Heart left ventricle (tissue), 16 donors: ENCODE data around the gene MMAA. TPM values are rescaled to one million over a fixed set of nuclear protein-coding genes. Genes with fewer than 3 reads are reported as not detected.
"Not testable (repeated sequence)": the region's sequence is repeated elsewhere in the genome, so short reads cannot be mapped to it uniquely, and the experiment has no call there.

Source experiments
- ATAC-seq, 4 donors: fragments of 200-7000 bp; cut with Tn5 transposase; one replicate each; pipeline ENCODE4 v1.9.1; 2020 to 2022; ENCODE audit warnings: moderate library complexity in 4 of 4, mild to moderate bottlenecking in 3 of 4, moderate number of reproducible peaks in 1 of 4
- DNase-seq, 5 donors: peaks; one replicate each; pipeline ENCODE4 v3.0.0-alpha.2; 2020
- H3K27ac ChIP-seq, 12 donors: fragments of 200-600 bp; sonication (generic) in 4 of 12; one replicate each; pipeline versions ENCODE4 v1.5.0 to v1.8.0; 2016 to 2022; ENCODE audit warnings: mild to moderate bottlenecking in 2 of 12
- H3K27me3 ChIP-seq, 9 donors: fragments of 200-600 bp; sonication (generic) in 2 of 9; one replicate each; pipeline versions ENCODE4 v1.5.1 to v1.8.0; 2016 to 2022; ENCODE audit warnings: mild to moderate bottlenecking in 3 of 9
- H3K36me3 ChIP-seq, 9 donors: fragments of 200-600 bp; sonication (generic) in 2 of 9; one replicate each; pipeline versions ENCODE4 v1.5.0 to v1.8.0; 2018 to 2022; ENCODE audit warnings: mild to moderate bottlenecking in 2 of 9
- H3K4me1 ChIP-seq, 12 donors: fragments of 200-600 bp; sonication (generic) in 4 of 12; one replicate each; pipeline versions ENCODE4 v1.5.0 to v1.8.0; 2016 to 2022; ENCODE audit warnings: mild to moderate bottlenecking in 3 of 12
- H3K4me3 ChIP-seq, 12 donors: fragments of 200-600 bp; sonication (generic) in 4 of 12; one replicate each; pipeline versions ENCODE4 v1.5.0 to v1.8.0; 2017 to 2022; ENCODE audit warnings: mild to moderate bottlenecking in 9 of 12, moderate library complexity in 4 of 12
- H3K9me3 ChIP-seq, 12 donors: fragments of 200-600 bp; sonication (generic) in 4 of 12; one replicate each; pipeline versions ENCODE4 v1.5.0 to v1.8.0; 2016 to 2022; ENCODE audit warnings: mild to moderate bottlenecking in 1 of 12
- POLR2A ChIP-seq, 2 donors: fragments of 450-650 bp; IDR thresholded peaks; one replicate each; pipeline ENCODE4 v1.6.1; 2017; ENCODE audit warnings: antibody characterized with exemption in 2 of 2, mild to moderate bottlenecking in 2 of 2, moderate library complexity in 2 of 2
- WGBS, 4 donors: extraction: QIAGEN DNeasy Blood & Tissue Kit in 2 of 4; methylation state at CpG; one replicate each; pipeline versions ENCODE4 v1.1.5 to v1.1.7; 2013 to 2018; 5-methylcytosine and 5-hydroxymethylcytosine counted together
- intact Hi-C, 10 donors: fragments of 100-400 bp; cut with DNase I; formaldehyde crosslinking; loops; one replicate each; pipeline versions ENCODE4 v1.11.1 to v1.14.2; 2022
- polyA plus RNA-seq, 2 donors: library from polyadenylated mRNA; stranded (reverse); fragments of 200-250 nt; gene quantifications; one replicate each; pipeline ENCODE4 v1.2.3, GENCODE V29; 2013
- total RNA-seq, 9 donors: library from RNA; depleted of rRNA in 2 of 9; stranded (reverse); fragments of >200 nt in 2 of 9; fragmentation: NEBNext Ultra II Directional in 3 of 9; extraction: Animal tissue kit (Norgen Biotek cat#: 25700) in 3 of 9; gene quantifications; one replicate each; pipeline versions ENCODE4 v1.1.0 to v1.2.4, GENCODE V29; 2016 to 2023
- TF ChIP-seq, protein P1 (sequence below), 12 donors: fragments of 200-600 bp; sonication (generic) in 4 of 12; IDR thresholded peaks; one replicate each; pipeline versions ENCODE4 v1.5.0 to v1.8.0; 2018 to 2022; ENCODE audit warnings: antibody characterized with exemption in 12 of 12, mild to moderate bottlenecking in 5 of 12
- donor health status: ischemic (EF 13 %, LVEDD 7.1; RV severe dilation, severe dysfunction).
- donor health status: healthy with polysubstance abuse.
- donor health status: DM: no; HTN: yes; CAD: no.
- donor health status: DM: no; HTN: no; CAD: no.
- donor health status: ischemic (EF 25% LVEDD 6.9; RV normal size, moderate dysfunction).
- donor health status: ischemic (EF 25% LVEDD 5.7; RV mildly dilated, moderate dysfunction).
- donor health status: healthy.
- donor health status: DM: yes; HTN: yes; CAD: no.
- donor health status: ischemic (EF 35%, LVEDD 5.7; RV mildly dilated, moderate dysfunction).
- donor health status: nonischemic (EF 11% LVEDD 7.7; RV severe dilation, severe dysfunction).
- donor health status: DM: yes; HTN: yes; CAD: no.
- donor health status: PGD.
- donor health status: ischemic (EF 29% LVEDD 5.4; RV normal size, mild dysfunction).
- donor health status: nonischemic (EF 23%, LVEDD 6.1; RV moderate dilation, normal function).

Gene MMAA
- total and polyA plus RNA-seq, 11 donors: 3.3 to 12.6 (median 7.7) TPM

DNA sequence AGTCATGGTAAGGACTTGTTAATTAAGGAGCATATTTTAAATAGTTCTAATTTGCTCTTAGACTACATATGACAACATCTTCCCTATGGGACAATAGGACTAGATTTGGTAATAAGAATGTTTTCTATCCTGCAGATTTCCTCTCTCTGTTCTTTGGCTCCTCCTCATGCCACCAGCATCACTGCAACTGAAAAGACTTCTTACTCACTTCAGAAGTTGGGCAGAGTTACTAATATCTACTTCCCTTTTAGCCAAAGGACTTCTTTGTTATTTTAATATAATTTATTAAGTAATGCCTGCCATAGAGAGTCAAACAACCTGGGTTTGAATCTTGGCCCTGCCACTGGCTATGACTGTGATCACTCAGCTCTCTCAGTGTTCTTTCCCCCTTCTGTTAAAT lies 16.4 kb downstream of the MMAA start:
- DNase-seq (no peak), ATAC-seq (no peak)
- TF ChIP-seq POLR2A (IDR thresholded peaks at IDR 0.05): no peak
- TF ChIP-seq, protein P1, sequence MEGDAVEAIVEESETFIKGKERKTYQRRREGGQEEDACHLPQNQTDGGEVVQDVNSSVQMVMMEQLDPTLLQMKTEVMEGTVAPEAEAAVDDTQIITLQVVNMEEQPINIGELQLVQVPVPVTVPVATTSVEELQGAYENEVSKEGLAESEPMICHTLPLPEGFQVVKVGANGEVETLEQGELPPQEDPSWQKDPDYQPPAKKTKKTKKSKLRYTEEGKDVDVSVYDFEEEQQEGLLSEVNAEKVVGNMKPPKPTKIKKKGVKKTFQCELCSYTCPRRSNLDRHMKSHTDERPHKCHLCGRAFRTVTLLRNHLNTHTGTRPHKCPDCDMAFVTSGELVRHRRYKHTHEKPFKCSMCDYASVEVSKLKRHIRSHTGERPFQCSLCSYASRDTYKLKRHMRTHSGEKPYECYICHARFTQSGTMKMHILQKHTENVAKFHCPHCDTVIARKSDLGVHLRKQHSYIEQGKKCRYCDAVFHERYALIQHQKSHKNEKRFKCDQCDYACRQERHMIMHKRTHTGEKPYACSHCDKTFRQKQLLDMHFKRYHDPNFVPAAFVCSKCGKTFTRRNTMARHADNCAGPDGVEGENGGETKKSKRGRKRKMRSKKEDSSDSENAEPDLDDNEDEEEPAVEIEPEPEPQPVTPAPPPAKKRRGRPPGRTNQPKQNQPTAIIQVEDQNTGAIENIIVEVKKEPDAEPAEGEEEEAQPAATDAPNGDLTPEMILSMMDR (IDR thresholded peaks at IDR 0.05): no peak
- H3K36me3 ChIP-seq: peaks cover 0 to 19% (median 7%) of the 10 kb centered on the region in 9 donors
- H3K4me3 ChIP-seq: no peak overlapping the region
- peaks cover 0 to 11% (median 4%) of the 10 kb centered on the region in 12 donors for H3K4me1 ChIP-seq
- no peaks in the 10 kb centered on the region for H3K27me3 ChIP-seq
- intact Hi-C loops: no loop called here
- no peak overlapping the region for H3K27ac ChIP-seq
- peaks cover 0 to 2% (median 0%) of the 10 kb centered on the region in 12 donors for H3K9me3 ChIP-seq

DNA sequence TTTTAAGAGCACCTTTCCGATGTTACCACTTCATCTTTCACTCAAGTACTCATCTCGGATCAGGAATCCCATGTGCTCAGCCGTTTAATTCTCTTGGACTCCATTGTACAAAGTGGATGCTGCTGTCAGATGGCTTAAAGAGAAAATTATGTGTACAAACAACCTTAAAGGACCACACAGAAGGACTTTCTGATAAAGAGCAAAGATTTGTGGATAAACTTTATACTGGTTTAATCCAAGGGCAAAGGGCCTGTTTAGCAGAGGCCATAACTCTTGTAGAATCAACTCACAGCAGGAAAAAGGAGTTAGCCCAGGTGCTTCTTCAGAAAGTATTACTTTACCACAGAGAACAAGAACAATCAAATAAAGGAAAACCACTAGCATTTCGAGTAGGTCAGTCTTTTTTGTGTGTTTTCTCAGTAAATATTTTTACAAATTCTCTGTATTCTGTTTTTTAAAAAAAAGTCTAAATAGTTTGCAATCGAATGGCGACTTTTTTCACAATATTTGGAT lies 20.1 kb downstream of the MMAA start:
- Histone ChIP-seq H3K9me3 (no peaks in the 10 kb centered on the region), H3K36me3 (peaks cover 0 to 39% (median 7%) of the 10 kb centered on the region in 9 donors), H3K4me3 (no peak overlapping the region), H3K27ac (no peak overlapping the region), H3K4me1 (peaks cover 0 to 11% (median 4%) of the 10 kb centered on the region in 12 donors), H3K27me3 (no peaks in the 10 kb centered on the region)
- DNase-seq (no peak), ATAC-seq (no peak)
- no peak for TF ChIP-seq POLR2A (IDR thresholded peaks at IDR 0.05)
- TF ChIP-seq, protein P1 (IDR thresholded peaks at IDR 0.05): no peak
- intact Hi-C loops: no loop called here
- WGBS, 4 donors: 90 to 96% (median 96%) methylated on average over 6 of the region's 6 CpGs

DNA sequence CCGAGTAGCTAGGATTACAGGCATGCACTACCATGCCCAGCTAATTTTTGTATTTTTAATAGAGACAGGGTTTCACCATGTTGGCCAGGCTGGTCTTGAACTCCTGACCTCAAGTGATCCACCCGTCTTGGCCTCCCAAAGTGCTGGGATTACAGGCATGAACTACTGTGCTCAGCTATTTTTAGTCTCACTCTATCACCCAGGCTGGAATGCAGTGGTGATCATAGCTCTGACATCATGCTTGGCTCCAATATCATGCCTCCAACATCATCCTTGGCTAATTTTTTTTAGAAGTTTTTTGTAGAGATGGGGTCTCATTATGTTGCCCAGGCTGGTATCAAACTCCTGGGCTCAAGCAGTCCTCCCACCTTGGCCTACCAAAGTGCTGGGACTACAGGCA lies 21.1 kb downstream of the MMAA start:
- Histone ChIP-seq H3K27ac (peak overlapping the region in 2 of 12 donors; percentile 25 to 38), H3K36me3 (peaks cover 0 to 45% (median 7%) of the 10 kb centered on the region in 9 donors), H3K4me1 (peaks cover 0 to 11% (median 4%) of the 10 kb centered on the region in 12 donors)
- H3K27me3 ChIP-seq, H3K4me3 ChIP-seq, DNase-seq, H3K9me3 ChIP-seq: not testable (repeated sequence)
- peak; percentile 77 to 92 (median 84) for ATAC-seq
- intact Hi-C loops: loop anchor here in 1 of 10 donors (10.0 kb wide), 1 partner anchor 255 kb away; no protein-coding TSS in a partner anchor
- 57 to 64% (median 60%) methylated on average over 2 of the region's 2 CpGs for WGBS, 4 donors

- Histone ChIP-seq H3K4me1 (peaks cover 0 to 11% (median 4%) of the 10 kb centered on the region in 12 donors), H3K27me3 (no peaks in the 10 kb centered on the region), H3K4me3 (no peak overlapping the region), H3K36me3 (peaks cover 0 to 66% (median 9%) of the 10 kb centered on the region in 9 donors), H3K27ac (no peak overlapping the region), H3K9me3 (no peaks in the 10 kb centered on the region)
- DNase-seq (no peak), ATAC-seq (no peak)
- intact Hi-C loops: loop anchor here in 1 of 10 donors (10.0 kb wide), 1 partner anchor 252 kb away; no protein-coding TSS in a partner anchor
- no peak for TF ChIP-seq POLR2A (IDR thresholded peaks at IDR 0.05)
- TF ChIP-seq, protein P1 (IDR thresholded peaks at IDR 0.05): no peak
- 89 to 93% (median 91%) methylated on average over 1 of the region's 1 CpG for WGBS, 4 donors
These were observed 24.1 kb downstream of the MMAA start for GRCh38 chr4:145643295-145643694.

- no peak for TF ChIP-seq POLR2A (IDR thresholded peaks at IDR 0.05)
- TF ChIP-seq, protein P1 (IDR thresholded peaks at IDR 0.05): peak in 3 of 12 donors; percentile 7 to 16 (median 14)
These were observed 25.5 kb downstream of the MMAA start for GRCh38 chr4:145644699-145645098.

More at GRCh38 chr4:145644699-145645098, 25.5 kb downstream of the MMAA start:
- intact Hi-C loops: loop anchor here in 1 of 10 donors (10.0 kb wide), 1 partner anchor 250 kb away; no protein-coding TSS in a partner anchor
- no peaks in the 10 kb centered on the region for H3K27me3 ChIP-seq
- ATAC-seq (no peak), DNase-seq (no peak)
- no peak overlapping the region for H3K27ac ChIP-seq
- H3K36me3 ChIP-seq: peaks cover 0 to 61% (median 3%) of the 10 kb centered on the region in 9 donors
- H3K4me1 ChIP-seq: peaks cover 0 to 9% (median 4%) of the 10 kb centered on the region in 12 donors
- H3K4me3 ChIP-seq: no peak overlapping the region
- no peaks in the 10 kb centered on the region for H3K9me3 ChIP-seq
- 92 to 97% (median 97%) methylated on average over 3 of the region's 3 CpGs for WGBS, 4 donors
